GM12875 (cell line): ENCODE measurements around the gene PPARD.

ENCODE experiments used
- H3K4me3 ChIP-seq: one replicate; pipeline ENCODE4 v1.5.1; 2011; ENCODE audit warnings: low read depth, low read length, control low read depth
- CTCF ChIP-seq: IDR thresholded peaks from 2 replicates; pipeline ENCODE4 v1.5.1; 2011; ENCODE audit warnings: low read depth, mild to moderate bottlenecking, control low read depth, inconsistent platforms, low read length, moderate library complexity, borderline replicate concordance; ENCODE audit not compliant: insufficient read depth

The PPARD gene

GRCh38 chr6:35359346-35359743, 17.0 kb downstream of the PPARD start:
- TF ChIP-seq CTCF: no peak
- no peak overlapping the region for H3K4me3 ChIP-seq

- no peak overlapping the region for H3K4me3 ChIP-seq
- TF ChIP-seq CTCF: no peak
Observed at GRCh38 chr6:35359744-35360348, 17.5 kb downstream of the PPARD start.

- TF ChIP-seq CTCF: no peak
Observed at GRCh38 chr6:35360349-35361138, 18.2 kb downstream of the PPARD start.

GRCh38 chr6:35362200-35362599, 19.8 kb downstream of the PPARD start:
- TF ChIP-seq CTCF: no peak
- H3K4me3 ChIP-seq: no peak overlapping the region

More at GRCh38 chr6:35360349-35361138, 18.2 kb downstream of the PPARD start:
- H3K4me3 ChIP-seq: no peak overlapping the region

- no peak overlapping the region for H3K4me3 ChIP-seq
- no peak for TF ChIP-seq CTCF
Observed at GRCh38 chr6:35363293-35363750, 21.0 kb downstream of the PPARD start.

GRCh38 chr6:35365594-35366203, 23.3 kb downstream of the PPARD start:
- TF ChIP-seq CTCF: no peak
- H3K4me3 ChIP-seq: no peak overlapping the region
